Esophagus muscularis mucosa (tissue), 4 donors: Measurements from ENCODE around the gene SPAG16. TPM values are rescaled to one million over a fixed set of nuclear protein-coding genes. Genes with fewer than 3 reads are reported as not detected.

Source experiments
- DNase-seq: peaks from one replicate; pipeline ENCODE4 v3.0.0-alpha.2; 2017; ENCODE audit errors: extremely low spot score
- H3K27ac ChIP-seq, 4 donors: fragments of 200-600 bp; sonication (generic); replicated peaks in 1 of 4; 1 replicate in 3 of 4; 2 replicates in 1 of 4; pipeline ENCODE4 v1.5.1; 2016 to 2019; ENCODE audit warnings: mild to moderate bottlenecking in 1 of 4
- H3K27me3 ChIP-seq, 4 donors: fragments of 200-600 bp; sonication (generic); one replicate each; pipeline versions ENCODE4 v1.5.1 to v1.6.0; 2016 to 2019
- H3K36me3 ChIP-seq, 4 donors: fragments of 200-600 bp; sonication (generic); one replicate each; pipeline ENCODE4 v1.5.1; 2016 to 2019
- H3K4me1 ChIP-seq, 4 donors: fragments of 200-600 bp; sonication (generic); one replicate each; pipeline ENCODE4 v1.5.1; 2016 to 2019
- H3K4me3 ChIP-seq, 4 donors: fragments of 200-600 bp; sonication (generic); 1 replicate in 2 of 4; 2 replicates in 2 of 4; pipeline ENCODE4 v1.5.1; 2016 to 2019; ENCODE audit warnings: mild to moderate bottlenecking in 4 of 4, moderate library complexity in 1 of 4
- H3K9me3 ChIP-seq, 4 donors: fragments of 200-600 bp; sonication (generic); 1 replicate in 3 of 4; 2 replicates in 1 of 4; pipeline ENCODE4 v1.5.1; 2016 to 2019
- EP300 ChIP-seq: sonication (generic); formaldehyde crosslinking; IDR thresholded peaks from one replicate; pipeline ENCODE4 v1.6.1; 2017; ENCODE audit warnings: antibody characterized with exemption
- POLR2A ChIP-seq: fragments of 450-650 bp; IDR thresholded peaks from one replicate; pipeline ENCODE4 v1.6.1; 2017; ENCODE audit warnings: antibody characterized with exemption, moderate library complexity, mild to moderate bottlenecking, low read depth
- POLR2AphosphoS5 ChIP-seq, 2 donors: sonication (generic); formaldehyde crosslinking; IDR thresholded peaks; one replicate each; pipeline ENCODE4 v1.6.1; 2017; ENCODE audit warnings: antibody characterized with exemption in 2 of 2
- WGBS: methylation state at CpG from one replicate; pipeline ENCODE4 v1.1.5; 2018; 5-methylcytosine and 5-hydroxymethylcytosine counted together
- intact Hi-C: fragments of 100-400 bp; cut with DNase I; formaldehyde crosslinking; loops from one replicate; pipeline ENCODE4 v1.15.1; 2023
- total RNA-seq, 4 donors: library from RNA; depleted of rRNA; stranded (reverse); fragments of >200 nt; gene quantifications; one replicate each; pipeline versions ENCODE4 v1.1.0 to v1.2.1, GENCODE V29; 2016
- TF ChIP-seq, protein P1 (sequence below), 3 experiments: fragments of 200-600 bp in 2 of 3; fragments of 450-650 bp in 1 of 3; sonication (generic) in 2 of 3; IDR thresholded peaks; one replicate each; pipeline ENCODE4 v1.5.1; 2017 to 2019; ENCODE audit warnings: antibody characterized with exemption in 3 of 3, mild to moderate bottlenecking in 2 of 3, moderate library complexity in 1 of 3

The SPAG16 gene
- total RNA-seq, 4 donors from 2014 or later: 26.8 to 36.1 (median 31.0) TPM

DNA sequence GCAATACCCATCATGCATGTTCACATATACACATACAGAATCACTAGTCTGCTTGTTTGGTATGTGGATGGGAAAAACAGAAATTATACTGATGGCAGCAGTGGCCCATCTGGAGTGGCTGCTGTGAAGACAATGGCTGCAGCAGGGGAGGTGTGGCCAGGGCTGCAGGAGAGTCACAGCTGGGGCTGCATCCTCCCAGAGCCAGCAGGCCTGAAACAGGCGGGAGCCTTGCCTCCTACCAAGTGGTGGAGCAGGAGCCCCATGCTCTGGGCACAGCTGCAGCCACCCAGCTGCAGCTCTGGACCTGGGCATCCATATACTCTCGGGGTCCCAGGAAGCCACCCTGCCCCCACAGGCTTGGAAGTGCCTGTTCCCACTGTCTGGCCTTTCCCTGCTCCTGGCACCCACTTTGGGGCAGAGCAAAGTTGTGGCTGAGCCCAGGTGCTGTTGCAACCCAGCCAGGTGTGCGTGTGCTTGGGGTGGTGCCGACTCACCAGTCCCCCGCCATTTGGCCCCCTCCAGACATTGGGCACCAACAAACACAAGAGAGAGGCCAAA lies 136.6 kb downstream of the SPAG16 start:
- WGBS: 57% methylated on average over 1 of the region's 5 CpGs
- Histone ChIP-seq H3K36me3 (no peaks in the 10 kb centered on the region), H3K4me1 (no peaks in the 10 kb centered on the region), H3K9me3 (no peaks in the 10 kb centered on the region), H3K27ac (no peak overlapping the region), H3K27me3 (no peaks in the 10 kb centered on the region), H3K4me3 (no peak overlapping the region)
- intact Hi-C loops: no loop called here
- TF ChIP-seq POLR2AphosphoS5 (IDR thresholded peaks at IDR 0.05): no peak
- no peak for TF ChIP-seq POLR2A
- TF ChIP-seq EP300: no peak
- TF ChIP-seq, protein P1, sequence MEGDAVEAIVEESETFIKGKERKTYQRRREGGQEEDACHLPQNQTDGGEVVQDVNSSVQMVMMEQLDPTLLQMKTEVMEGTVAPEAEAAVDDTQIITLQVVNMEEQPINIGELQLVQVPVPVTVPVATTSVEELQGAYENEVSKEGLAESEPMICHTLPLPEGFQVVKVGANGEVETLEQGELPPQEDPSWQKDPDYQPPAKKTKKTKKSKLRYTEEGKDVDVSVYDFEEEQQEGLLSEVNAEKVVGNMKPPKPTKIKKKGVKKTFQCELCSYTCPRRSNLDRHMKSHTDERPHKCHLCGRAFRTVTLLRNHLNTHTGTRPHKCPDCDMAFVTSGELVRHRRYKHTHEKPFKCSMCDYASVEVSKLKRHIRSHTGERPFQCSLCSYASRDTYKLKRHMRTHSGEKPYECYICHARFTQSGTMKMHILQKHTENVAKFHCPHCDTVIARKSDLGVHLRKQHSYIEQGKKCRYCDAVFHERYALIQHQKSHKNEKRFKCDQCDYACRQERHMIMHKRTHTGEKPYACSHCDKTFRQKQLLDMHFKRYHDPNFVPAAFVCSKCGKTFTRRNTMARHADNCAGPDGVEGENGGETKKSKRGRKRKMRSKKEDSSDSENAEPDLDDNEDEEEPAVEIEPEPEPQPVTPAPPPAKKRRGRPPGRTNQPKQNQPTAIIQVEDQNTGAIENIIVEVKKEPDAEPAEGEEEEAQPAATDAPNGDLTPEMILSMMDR (IDR thresholded peaks at IDR 0.05): no peak
- DNase-seq: no peak

DNA sequence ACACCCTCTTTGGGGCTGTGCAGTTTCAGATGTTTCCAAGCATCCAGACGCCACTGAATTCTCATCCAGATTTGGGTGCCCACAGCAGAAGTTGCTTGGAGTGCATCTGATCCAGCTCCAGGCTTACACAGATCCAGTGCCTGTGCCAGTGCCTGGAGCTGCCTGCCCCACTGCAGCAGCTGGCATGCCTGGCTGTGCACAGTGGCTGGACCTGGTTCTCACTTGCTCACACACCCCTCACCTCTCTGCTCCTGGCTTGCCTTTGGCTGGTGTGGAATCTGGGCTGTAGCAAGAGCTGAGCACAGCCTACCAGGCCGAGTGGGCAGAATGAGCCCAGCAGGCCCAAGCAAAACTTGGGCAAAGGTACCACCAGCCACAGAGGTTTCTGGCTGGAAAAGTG lies 137.9 kb downstream of the SPAG16 start:
- Histone ChIP-seq H3K4me3 (no peak overlapping the region), H3K27me3 (no peaks in the 10 kb centered on the region)
- intact Hi-C loops: no loop called here

DNA sequence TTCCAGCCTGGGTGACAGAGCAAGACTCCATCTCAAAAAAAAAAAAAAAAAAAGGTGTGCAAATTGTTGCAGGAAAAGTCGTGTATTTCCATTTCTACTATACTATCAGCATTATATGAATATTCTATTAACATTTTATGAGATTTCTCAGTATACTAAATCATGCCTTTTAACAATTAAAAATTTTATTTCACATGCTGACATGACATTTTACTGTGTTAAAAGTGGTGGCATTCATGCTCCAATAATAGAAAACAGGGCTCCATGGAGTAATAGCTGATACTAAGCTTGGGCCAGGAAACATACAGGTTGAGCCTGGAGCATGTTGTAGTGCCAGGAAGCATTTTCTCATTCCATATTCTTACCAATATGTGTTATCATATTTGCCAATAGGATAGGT lies 141.4 kb downstream of the SPAG16 start:
- Histone ChIP-seq H3K36me3 (no peaks in the 10 kb centered on the region), H3K4me1 (no peaks in the 10 kb centered on the region), H3K9me3 (peaks cover 0 to 16% (median 6%) of the 10 kb centered on the region in 4 donors), H3K27ac (no peak overlapping the region), H3K27me3 (no peaks in the 10 kb centered on the region), H3K4me3 (no peak overlapping the region)
- no peak for TF ChIP-seq POLR2A
- TF ChIP-seq POLR2AphosphoS5 (IDR thresholded peaks at IDR 0.05): no peak
- TF ChIP-seq, protein P1 (IDR thresholded peaks at IDR 0.05): no peak
- TF ChIP-seq EP300: no peak
- no peak for DNase-seq
- intact Hi-C loops: no loop called here
- 78% methylated on average over 1 of the region's 1 CpG for WGBS

More for the DNA sequence above, 137.9 kb downstream of the SPAG16 start:
- Histone ChIP-seq H3K4me1 (no peaks in the 10 kb centered on the region), H3K27ac (no peak overlapping the region), H3K9me3 (no peaks in the 10 kb centered on the region), H3K36me3 (no peaks in the 10 kb centered on the region)
- DNase-seq: no peak
- no peak for TF ChIP-seq POLR2A
- TF ChIP-seq, protein P1 (IDR thresholded peaks at IDR 0.05): no peak
- 100% methylated on average over 2 of the region's 2 CpGs for WGBS

DNA sequence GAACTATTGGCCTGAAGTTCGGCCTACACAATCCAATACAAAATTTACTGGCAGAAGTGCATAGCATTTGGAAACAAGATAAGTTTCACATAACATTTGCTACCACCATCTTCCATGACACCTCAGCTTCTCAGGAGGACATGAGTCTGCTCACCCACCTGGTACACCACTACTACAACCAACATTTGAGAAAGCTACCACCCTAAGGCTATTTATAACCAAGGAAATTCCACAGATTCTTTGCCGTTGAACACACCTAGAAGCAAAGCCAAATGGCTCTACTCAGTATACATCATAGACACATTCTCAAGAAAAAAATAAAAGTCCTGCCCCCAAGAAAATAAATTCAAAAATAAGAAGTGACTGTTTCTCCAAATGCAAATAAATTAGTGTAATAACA lies 145.3 kb downstream of the SPAG16 start:
- Histone ChIP-seq H3K36me3 (no peaks in the 10 kb centered on the region), H3K9me3 (peaks cover 0 to 20% (median 9%) of the 10 kb centered on the region in 4 donors), H3K4me1 (no peaks in the 10 kb centered on the region), H3K27ac (no peak overlapping the region), H3K27me3 (no peaks in the 10 kb centered on the region), H3K4me3 (no peak overlapping the region)
- no peak for DNase-seq
- WGBS: 72% methylated on average over 2 of the region's 2 CpGs
- TF ChIP-seq POLR2AphosphoS5 (IDR thresholded peaks at IDR 0.05) (no peak), POLR2A (no peak)
- TF ChIP-seq, protein P1 (IDR thresholded peaks at IDR 0.05): no peak
- intact Hi-C loops: no loop called here

DNA sequence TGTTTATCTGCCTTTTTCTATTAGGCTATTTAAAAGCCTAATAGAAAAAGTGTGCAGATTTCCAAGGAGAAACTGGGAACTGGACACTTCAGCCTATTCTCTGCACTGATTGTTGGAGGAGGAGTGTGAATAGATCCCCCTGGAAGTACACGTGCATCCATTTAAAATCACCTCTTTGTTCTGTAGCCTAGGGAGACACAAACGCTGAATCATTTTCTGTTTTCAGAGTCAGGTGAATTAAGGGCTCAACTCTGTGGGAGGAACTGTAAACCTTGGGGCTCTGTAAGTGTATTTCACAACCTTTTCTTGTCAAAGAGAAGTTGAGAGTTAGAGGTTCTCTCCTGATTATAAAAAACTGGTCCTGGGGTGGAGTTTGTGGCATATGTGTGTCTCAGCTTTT lies 159.7 kb downstream of the SPAG16 start:
- 87% methylated on average over 2 of the region's 2 CpGs for WGBS
- H3K9me3 ChIP-seq: peaks cover 0 to 22% (median 3%) of the 10 kb centered on the region in 4 donors
- H3K36me3 ChIP-seq: no peaks in the 10 kb centered on the region
- intact Hi-C loops: no loop called here
- H3K4me3 ChIP-seq: no peak overlapping the region
- no peak overlapping the region for H3K27ac ChIP-seq
- no peak for TF ChIP-seq POLR2A
- TF ChIP-seq EP300: no peak
- TF ChIP-seq, protein P1 (IDR thresholded peaks at IDR 0.05): no peak
- no peak for TF ChIP-seq POLR2AphosphoS5 (IDR thresholded peaks at IDR 0.05)
- H3K4me1 ChIP-seq: no peaks in the 10 kb centered on the region
- H3K27me3 ChIP-seq: no peaks in the 10 kb centered on the region
- no peak for DNase-seq
